PC-9 (cell line): ENCODE results near the gene TREX2. TPM values are rescaled to one million over a fixed set of nuclear protein-coding genes. Genes with fewer than 3 reads are reported as not detected.

Experiments used
- BruUV-seq: library from RNA; stranded (reverse); fragments of 400-500 nt; replicated peaks from 2 replicates; lab custom pipeline; 2021; lab: Mats Ljungman, UMichigan
- CTCF ChIA-PET: fragments of 300-600 bp; sonication (Branson Sonifier 250); formaldehyde crosslinking; loops from one replicate; lab custom pipeline; 2022; ENCODE audit warnings: antibody characterized with exemption; lab: Charles Lee
- POLR2A ChIA-PET: fragments of 300-600 bp; sonication (Branson Sonifier 250); formaldehyde crosslinking; loops from one replicate; lab custom pipeline; 2022; ENCODE audit warnings: antibody characterized with exemption; ENCODE audit not compliant: unreplicated experiment; lab: Charles Lee
- DNase-seq, 2 experiments: peaks; one replicate each; pipeline versions ENCODE4 v3.0.0 to v3.0.0-alpha.2; 2015 to 2022; ENCODE audit warnings: mixed read lengths in 1 of 2
- H2AFZ ChIP-seq: fragments of 200-600 bp; sonication (generic); 2 replicates; pipeline ENCODE4 v1.8.1; 2017; ENCODE audit warnings: antibody characterized with exemption
- H3F3A ChIP-seq: fragments of 200-600 bp; sonication (generic); 2 replicates; pipeline ENCODE4 v1.8.1; 2017; ENCODE audit warnings: antibody characterized with exemption, mild to moderate bottlenecking, low read depth; ENCODE audit not compliant: insufficient read depth
- H3K27ac ChIP-seq: fragments of 200-600 bp; sonication (generic); 2 replicates; pipeline ENCODE4 v1.6.1; 2016; ENCODE audit warnings: mixed run types
- H3K27me3 ChIP-seq: fragments of 200-600 bp; sonication (generic); 2 replicates; pipeline ENCODE4 v1.6.1; 2016; ENCODE audit warnings: low read depth, mixed run types; ENCODE audit not compliant: insufficient read depth
- H3K36me3 ChIP-seq: fragments of 200-600 bp; sonication (generic); 2 replicates; pipeline ENCODE4 v1.6.1; 2016; ENCODE audit warnings: low read depth, mixed run types
- H3K4me1 ChIP-seq: fragments of 200-600 bp; sonication (generic); replicated peaks from 2 replicates; pipeline ENCODE4 v1.6.1; 2016; ENCODE audit warnings: mixed run types; ENCODE audit not compliant: insufficient read depth
- H3K4me2 ChIP-seq: fragments of 200-600 bp; sonication (generic); 2 replicates; pipeline ENCODE4 v1.6.1; 2017; ENCODE audit warnings: mixed run types
- H3K4me3 ChIP-seq: fragments of 200-600 bp; sonication (generic); 2 replicates; pipeline ENCODE4 v1.6.1; 2016; ENCODE audit warnings: mixed run types
- H3K79me2 ChIP-seq: fragments of 200-600 bp; sonication (generic); 2 replicates; pipeline ENCODE4 v1.6.1; 2017; ENCODE audit warnings: low read depth, mixed run types
- H3K9me2 ChIP-seq: fragments of 200-600 bp; sonication (generic); 2 replicates; pipeline ENCODE4 v1.8.1; 2017; ENCODE audit warnings: mild to moderate bottlenecking; ENCODE audit not compliant: insufficient read depth
- H3K9me3 ChIP-seq: fragments of 200-600 bp; sonication (generic); 2 replicates; pipeline ENCODE4 v1.8.1; 2016; ENCODE audit warnings: low read depth; ENCODE audit not compliant: insufficient read depth
- H4K20me1 ChIP-seq: fragments of 200-600 bp; sonication (generic); 2 replicates; pipeline ENCODE4 v1.8.1; 2017; ENCODE audit not compliant: insufficient read depth
- CTCF ChIP-seq: fragments of 200-600 bp; sonication (generic); conservative IDR thresholded peaks from 2 replicates; pipeline ENCODE4 v1.6.1; 2017; ENCODE audit warnings: mixed run types, antibody characterized with exemption, mild to moderate bottlenecking, moderate library complexity
- EZH2 ChIP-seq: fragments of 200-600 bp; sonication (generic); IDR thresholded peaks from 2 replicates; pipeline ENCODE4 v1.8.0; 2017; ENCODE audit warnings: antibody characterized with exemption, low read depth
- intact Hi-C: fragments of 100-400 bp; cut with micrococcal nuclease; formaldehyde crosslinking; loops from one replicate; pipeline ENCODE4 v1.10.0; 2022; ENCODE audit not compliant: unreplicated experiment
- total RNA-seq: library from RNA; stranded (reverse); gene quantifications from 2 replicates; pipeline ENCODE4 v1.2.3, GENCODE V29; 2021

Gene TREX2
- total RNA-seq, 1 experiment from 2014 or later = 2.3 TPM

GRCh38 chrX:153408221-153408721 is 37.6 kb downstream of the TREX2 start:
- no peaks in the 10 kb centered on the region for H3K9me2 ChIP-seq
- H3K9me3 ChIP-seq = no peaks in the 10 kb centered on the region
- no peaks in the 10 kb centered on the region for H3K36me3 ChIP-seq
- no peaks in the 10 kb centered on the region for H3F3A ChIP-seq
- no peaks in the 10 kb centered on the region for H3K79me2 ChIP-seq
- intact Hi-C loops = no loop called here
- H3K4me1 ChIP-seq = no peaks in the 10 kb centered on the region
- no peak overlapping the region for H3K4me2 ChIP-seq
- BruUV-seq = no TSS peak
- no peak for DNase-seq
- no peak overlapping the region for H3K27ac ChIP-seq
- no peak overlapping the region for H2AFZ ChIP-seq
- H3K27me3 ChIP-seq = peaks cover 72% of the 10 kb centered on the region
- no peak for TF ChIP-seq CTCF
- no peak for TF ChIP-seq EZH2
- POLR2A ChIA-PET = no interaction called here
- no peaks in the 10 kb centered on the region for H4K20me1 ChIP-seq
- CTCF ChIA-PET = no interaction called here
- H3K4me3 ChIP-seq = no peak overlapping the region

- Histone ChIP-seq H3K27ac (no peak overlapping the region), H3K9me3 (no peaks in the 10 kb centered on the region), H3K9me2 (no peaks in the 10 kb centered on the region), H3F3A (no peaks in the 10 kb centered on the region), H3K79me2 (no peaks in the 10 kb centered on the region), H3K4me3 (no peak overlapping the region), H4K20me1 (no peaks in the 10 kb centered on the region), H3K36me3 (no peaks in the 10 kb centered on the region), H2AFZ (no peak overlapping the region), H3K4me2 (no peak overlapping the region), H3K4me1 (no peaks in the 10 kb centered on the region), H3K27me3 (peaks cover 72% of the 10 kb centered on the region)
- POLR2A ChIA-PET = no interaction called here
- BruUV-seq = no TSS peak
- intact Hi-C loops = no loop called here
- TF ChIP-seq CTCF = no peak
- no peak for TF ChIP-seq EZH2
- DNase-seq = no peak
- CTCF ChIA-PET = no interaction called here
Observed at GRCh38 chrX:153407736-153408135, 38.1 kb downstream of the TREX2 start.

- Histone ChIP-seq H3K27ac (no peak overlapping the region), H3K4me2 (no peak overlapping the region), H3K4me3 (no peak overlapping the region), H2AFZ (no peak overlapping the region), H3F3A (no peaks in the 10 kb centered on the region), H3K4me1 (no peaks in the 10 kb centered on the region), H3K36me3 (no peaks in the 10 kb centered on the region), H3K9me2 (no peaks in the 10 kb centered on the region), H3K27me3 (peaks cover 69% of the 10 kb centered on the region), H3K9me3 (no peaks in the 10 kb centered on the region), H3K79me2 (no peaks in the 10 kb centered on the region), H4K20me1 (no peaks in the 10 kb centered on the region)
- ChIA-PET POLR2A (no interaction called here), CTCF (no interaction called here)
- no peak for TF ChIP-seq EZH2
- no peak for TF ChIP-seq CTCF
- no peak for DNase-seq
- intact Hi-C loops = no loop called here
- BruUV-seq = no TSS peak
Observed at GRCh38 chrX:153406903-153407302, 39.0 kb downstream of the TREX2 start.
